NCI-H1694 treated with DMSO at 0.1 percent for 48 hours (cell line): ENCODE results near the gene PAK5.
A peak's percentile ranks its signal among the peaks of the same experiment; 100 is the strongest.

Experiments used
- DNase-seq: peaks from one replicate; lab custom pipeline; 2025; lab: John Stamatoyannopoulos, UW

PAK5 gene

DNA sequence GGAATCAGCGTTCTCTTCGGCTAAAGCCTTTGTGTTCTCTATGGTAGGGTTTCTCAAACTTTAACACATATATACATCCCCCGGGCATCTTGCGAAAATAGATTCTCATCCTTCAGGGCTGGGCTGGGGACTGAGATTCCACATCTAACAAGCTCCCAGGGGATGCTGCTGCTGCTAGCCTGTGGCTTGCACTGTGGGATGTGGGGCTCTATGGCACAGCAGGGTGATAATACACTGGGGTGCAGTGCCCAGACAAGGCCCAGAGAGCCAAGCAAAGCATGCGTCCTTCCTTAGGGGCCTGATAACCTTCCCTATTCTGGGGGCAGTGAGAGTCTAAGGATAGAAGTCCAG lies 222.4 kb downstream of the PAK5 start:
- DNase-seq = no peak

DNA sequence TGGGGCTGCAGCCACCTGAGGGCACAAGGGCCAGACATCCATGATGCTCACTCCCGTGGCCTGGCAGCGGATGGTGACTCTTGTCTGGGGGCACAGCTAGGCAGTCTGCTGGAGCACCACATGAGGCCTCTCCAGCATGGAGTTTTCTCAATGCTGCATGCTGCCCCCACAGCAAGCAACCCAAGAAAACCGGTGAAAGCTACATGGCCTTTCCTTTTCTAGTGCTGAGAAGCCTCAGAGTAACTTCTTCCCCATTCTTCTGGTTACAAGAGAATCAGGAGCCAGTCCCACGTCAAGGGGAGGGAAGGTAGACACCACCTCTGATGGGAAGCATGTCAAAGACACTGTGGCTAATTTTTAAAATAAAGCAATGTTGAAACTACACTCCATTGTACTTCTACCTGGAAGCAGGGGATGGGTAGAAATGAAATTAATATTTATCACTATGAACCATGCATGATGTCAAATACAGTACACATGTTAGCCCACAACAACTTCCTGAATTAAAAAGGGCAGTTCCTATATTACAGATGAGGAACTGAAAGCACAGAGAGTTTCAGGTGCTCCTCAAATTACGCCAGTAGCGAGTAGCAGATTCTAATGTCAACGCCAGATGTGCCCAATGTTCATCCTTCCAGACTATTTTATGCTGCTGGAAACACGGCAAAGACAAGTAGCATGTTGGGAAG lies 223.0 kb downstream of the PAK5 start:
- DNase-seq = no peak

DNA sequence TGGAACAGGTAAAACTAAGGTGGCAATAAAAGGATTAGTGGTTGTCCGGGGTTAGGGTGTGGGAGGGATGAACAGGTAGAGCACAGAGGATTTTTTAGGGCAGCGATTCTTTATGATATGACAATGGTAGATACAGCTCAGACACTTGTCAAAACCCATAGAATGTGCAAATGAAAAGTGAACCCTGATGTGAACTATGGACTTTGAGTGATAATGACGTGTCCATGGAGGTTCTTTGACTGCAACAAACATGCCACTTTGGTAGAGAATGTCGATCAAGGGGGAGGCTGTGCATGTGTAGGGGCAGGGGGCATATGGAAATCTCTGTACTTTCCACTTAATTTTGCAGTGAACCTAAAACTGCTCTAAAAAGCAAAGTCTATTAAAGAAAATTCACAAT lies 223.8 kb downstream of the PAK5 start:
- no peak for DNase-seq

DNA sequence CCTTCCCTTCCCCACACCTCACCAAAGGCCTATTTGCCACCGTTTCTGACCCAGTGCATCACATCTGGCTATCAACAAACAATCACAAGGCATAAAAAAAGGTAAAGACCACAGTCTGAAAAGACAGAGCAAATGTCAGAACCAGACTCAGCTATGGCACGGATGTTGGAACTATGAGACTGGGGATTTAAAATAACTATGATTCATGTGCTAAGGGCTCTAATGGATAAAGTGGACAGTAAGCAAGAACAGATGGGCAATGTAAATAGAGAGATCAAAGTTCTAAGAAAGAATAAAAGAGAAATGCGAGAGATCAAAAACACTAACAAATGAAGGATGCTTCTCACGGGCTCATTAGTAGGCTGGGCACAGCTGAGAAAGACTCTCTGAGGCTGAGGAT lies 225.0 kb downstream of the PAK5 start:
- DNase-seq = no peak

DNA sequence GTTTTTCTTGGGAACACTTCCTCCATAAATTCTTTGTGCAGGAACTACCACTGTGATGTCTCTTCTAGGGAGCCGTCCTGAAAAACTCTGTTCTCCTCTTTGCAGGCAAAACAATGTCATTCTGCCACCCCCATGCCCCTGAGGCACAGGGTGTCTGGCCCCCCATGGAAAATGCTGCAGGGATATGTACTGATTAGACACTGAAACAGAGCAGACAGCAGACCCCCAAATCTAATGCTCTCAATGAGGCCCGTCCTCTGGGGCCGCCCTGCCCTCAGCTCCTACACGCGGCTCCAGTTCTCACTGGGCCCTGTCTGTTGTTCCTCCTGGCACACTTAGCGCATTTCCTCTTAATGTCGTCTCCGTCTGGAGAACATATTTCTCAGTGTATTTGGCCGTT lies 227.0 kb downstream of the PAK5 start:
- DNase-seq = no peak

DNA sequence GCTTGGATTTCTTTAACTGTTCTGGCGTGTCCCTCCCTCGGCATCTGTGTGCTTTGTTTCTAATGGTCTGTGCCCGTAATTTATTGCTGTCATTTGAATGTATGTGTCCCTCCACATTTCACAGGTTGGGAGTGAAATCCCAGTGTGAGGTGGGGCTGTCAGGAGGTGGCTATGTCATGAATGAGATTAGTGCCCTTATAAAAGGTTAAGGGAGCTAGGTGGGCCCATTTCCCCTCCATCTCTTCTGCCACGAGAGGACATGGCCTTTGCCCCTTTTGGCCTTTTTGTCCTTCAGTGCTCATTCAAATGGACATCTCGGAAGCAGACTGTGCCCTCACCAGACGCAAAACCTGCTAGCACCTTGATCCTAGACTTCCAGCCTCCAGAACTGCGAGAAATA lies 228.2 kb downstream of the PAK5 start:
- no peak for DNase-seq

DNA sequence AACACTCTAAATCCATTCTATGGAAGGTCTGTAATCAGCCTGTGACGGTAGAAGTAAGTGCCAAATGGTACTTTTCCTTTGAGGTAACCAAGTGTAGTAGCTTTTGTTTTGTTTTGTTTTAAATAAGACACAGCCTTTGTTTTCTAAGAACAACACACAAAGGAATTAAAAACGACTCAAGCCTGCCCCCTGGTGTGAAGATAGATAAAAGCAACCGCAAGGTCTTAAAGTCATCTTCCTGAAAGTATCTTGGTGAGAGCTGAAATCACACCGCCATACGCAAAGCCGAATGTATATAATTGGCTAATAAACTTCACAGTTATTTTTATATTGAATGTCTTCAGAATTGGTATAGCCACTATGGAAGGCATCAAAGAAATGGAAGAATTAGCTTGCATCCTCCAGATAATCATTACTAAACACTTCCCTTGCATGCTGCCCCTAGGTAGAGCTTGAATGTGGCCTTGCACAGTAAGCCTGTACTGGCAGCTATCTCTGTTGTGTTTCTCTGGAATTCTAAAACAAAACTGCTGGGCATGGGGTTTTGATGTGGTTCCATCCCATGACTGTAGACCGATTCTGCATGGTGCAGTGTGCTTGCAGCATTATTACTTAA lies 228.9 kb downstream of the PAK5 start:
- DNase-seq = peak; percentile 44

DNA sequence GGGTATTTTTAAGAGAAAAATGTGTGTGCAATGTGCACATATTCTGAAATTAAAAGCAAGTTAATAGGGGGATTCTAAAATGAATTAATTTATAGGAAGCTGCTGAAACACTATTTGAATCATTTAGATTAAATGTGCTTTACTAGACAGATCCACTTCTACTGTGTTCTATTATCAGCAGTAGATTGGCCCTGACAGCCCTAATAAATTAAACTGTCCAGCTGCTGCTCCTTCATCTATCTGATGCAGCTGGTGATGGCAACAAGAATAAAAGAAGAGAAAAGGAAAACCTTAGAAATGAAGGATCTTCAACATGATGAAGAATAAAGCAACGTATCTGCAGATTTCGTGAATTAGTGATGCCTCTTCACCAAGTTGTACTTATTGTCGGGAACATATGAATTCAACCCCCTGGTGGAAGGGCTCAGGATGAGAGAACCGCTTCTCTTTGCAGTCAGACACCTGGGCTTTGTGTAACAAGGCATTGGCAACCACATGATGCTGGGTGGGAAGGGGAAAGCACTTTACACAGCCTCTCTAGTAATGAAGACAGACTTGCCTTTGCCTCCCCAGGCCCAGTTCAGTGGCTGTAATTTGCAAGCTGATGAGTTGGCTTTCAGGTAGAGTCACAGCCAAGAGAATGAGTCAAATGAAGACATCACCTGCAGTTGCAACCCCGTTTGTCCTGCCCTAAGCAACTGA lies 230.1 kb downstream of the PAK5 start:
- no peak for DNase-seq

DNA sequence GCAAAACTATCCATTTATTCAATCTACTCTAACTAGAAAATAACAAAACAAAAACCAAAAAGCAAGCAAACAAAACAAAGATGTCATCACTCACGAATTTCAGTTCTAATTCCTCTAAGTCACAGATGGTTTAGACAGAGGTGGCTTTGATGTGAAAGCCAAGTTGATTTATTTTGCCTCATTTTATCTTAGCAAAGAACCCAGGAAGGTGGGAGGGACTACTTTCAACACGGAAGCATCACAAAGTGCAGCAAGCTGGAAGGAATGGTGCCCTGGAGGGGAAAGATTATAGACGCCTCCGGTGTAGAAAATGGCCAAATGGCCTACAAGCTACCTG lies 236.1 kb downstream of the PAK5 start:
- peak; percentile 21 for DNase-seq

DNA sequence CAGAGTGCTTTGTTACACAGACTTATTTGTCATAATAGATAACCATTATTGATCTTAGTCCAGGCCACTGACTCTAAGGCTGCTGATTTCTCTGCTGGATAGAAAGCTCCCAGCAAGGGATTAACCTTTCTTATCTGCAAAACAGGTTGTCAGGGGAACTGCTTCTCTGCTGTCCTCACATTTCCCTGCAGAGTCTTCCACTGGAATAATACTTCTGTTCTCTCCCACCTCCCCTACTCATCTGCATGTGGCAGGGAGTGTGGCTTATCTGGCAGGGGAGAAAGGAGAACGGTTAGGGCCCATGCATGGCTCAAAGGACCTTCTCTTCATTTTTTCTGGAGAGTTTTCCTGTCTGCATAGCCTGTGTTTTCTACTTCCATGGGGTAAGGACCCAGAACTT lies 238.3 kb downstream of the PAK5 start:
- no peak for DNase-seq

DNA sequence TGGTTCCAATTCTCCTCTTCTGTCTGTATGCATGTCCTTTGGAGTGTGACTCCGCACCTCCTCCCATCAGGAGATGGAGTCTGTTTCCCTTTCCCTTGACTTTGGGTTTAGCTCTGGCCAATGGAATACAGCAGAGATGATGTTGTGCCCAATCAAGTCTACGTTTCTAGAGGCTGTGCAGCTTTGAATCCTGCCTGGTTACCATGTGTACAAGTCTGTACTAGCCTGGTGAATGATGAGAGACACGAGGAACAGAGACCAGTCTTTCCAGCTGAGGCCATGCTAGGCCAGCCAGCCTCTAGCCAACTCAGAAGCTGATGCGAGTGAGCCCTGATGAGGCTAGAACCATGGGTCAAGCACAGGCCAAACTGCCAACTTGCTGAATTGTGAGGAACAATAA lies 241.3 kb downstream of the PAK5 start:
- DNase-seq = no peak

DNA sequence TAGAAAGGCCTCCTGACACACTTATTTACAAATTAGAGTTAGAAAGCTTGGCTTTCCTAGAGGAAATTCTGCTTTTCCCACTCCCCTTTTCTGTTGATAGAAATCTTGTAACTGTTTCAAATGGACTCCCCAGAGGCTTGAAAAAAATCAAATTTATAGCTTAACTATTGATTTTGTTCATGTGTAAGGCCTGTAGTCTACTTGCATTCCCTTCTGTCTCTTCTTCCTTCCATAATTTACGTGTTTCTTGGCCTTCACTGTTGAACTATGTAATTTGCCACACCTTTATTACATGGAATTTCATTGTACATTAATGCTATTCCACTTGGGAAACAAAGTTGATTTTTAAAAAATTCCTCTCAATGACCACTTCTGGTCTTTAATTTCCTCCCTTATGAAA lies 243.1 kb downstream of the PAK5 start:
- no peak for DNase-seq

DNA sequence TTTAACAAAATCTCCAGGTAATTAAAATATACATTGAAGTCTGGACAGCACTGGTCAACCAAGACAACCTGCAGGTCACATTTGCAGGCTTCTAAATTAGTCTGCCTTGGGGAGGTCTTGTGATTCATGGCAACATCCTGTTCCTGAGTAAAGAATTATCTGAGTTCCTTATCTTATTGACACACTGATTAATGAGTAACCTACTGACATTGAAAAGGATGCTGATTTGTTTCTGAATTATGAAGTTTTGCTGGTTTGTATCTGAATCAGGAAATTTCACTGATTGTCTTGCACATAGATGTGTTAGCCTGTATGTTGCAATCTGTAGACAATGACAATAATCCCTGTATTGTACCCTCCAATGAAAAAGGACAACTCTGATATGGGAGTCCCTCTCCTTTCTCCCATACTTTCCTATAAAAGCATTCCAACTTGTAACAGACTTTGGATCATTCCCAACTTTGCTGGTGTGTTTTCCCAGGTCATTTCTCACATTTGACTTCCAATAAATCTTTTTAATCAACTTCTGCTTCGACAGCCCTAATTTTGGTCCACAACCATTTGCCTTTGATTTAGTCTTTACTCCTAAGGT lies 244.5 kb downstream of the PAK5 start:
- DNase-seq = no peak

DNA sequence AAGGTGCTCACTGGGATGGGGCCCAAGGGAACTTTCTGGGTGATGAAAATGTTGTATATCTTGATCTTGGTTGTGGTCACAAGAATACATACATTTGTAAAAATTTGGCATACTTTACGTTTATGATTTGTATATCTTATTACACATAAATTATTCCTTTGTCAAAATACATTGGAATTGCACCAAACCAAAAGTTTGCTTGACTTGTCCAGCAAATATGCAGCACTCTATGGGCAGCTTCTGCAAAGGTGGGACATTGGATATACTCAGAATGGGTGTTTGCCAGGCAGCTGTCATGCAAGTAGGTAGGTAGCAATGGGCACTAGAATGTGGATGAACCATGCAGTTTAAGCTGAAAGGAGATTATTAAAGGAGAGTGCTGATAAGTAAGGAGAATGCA lies 246.5 kb downstream of the PAK5 start:
- DNase-seq = no peak

DNA sequence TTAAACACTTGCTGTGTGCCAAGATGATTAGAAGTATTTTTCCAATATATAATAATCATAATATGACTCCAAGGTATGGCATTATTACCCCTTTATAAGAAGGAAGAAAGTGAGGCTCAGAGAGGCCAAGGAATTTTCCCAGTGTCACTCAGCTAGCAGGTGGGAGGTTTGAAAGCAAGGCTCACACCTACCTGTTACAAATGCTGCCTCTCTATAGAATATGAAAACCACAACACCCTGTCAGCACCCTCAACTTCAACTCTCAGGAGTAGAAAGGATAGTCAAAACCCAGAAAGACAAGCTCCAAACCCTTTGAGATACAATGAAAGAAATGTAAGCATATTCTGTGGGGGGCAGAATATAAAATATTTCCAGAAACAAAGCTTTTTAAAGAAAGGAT lies 247.8 kb downstream of the PAK5 start:
- no peak for DNase-seq

DNA sequence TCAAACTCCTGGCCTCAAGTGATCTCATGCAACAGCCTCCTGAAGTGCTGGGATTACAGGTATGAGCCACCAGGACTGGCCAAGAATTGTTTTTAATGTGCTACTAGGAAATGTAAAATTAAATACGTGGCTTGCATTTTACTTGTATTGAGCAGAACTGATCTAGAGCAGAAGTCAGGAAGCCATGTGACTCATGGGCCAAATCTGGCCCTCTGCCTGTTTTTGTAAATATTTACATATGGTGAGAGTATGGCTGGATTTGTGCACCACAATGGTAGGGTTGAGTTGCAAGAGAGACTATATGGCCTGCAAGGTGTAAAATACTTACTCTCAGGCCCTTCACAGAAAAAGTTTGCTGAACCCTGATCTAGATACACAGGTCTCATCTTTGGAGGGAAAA lies 248.7 kb downstream of the PAK5 start:
- no peak for DNase-seq

DNA sequence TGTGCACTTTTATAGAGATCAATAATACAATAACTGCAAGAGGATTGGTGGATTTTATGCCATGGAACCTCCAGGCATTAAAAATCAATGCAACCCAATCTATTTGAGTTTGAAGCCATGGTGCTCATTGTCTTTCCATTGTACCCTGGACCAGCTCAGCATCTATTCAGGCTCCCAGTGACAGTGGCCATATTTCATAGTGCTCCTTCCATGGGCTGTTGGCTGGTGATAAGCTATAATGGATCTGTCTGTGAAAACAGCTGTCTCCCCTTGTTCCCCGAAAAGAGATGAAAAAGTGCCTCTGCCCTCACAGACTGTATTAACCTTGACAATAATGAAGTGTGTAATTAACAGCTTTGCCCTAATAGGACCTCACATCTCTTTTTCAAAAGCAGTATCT lies 250.2 kb downstream of the PAK5 start:
- DNase-seq = no peak

DNA sequence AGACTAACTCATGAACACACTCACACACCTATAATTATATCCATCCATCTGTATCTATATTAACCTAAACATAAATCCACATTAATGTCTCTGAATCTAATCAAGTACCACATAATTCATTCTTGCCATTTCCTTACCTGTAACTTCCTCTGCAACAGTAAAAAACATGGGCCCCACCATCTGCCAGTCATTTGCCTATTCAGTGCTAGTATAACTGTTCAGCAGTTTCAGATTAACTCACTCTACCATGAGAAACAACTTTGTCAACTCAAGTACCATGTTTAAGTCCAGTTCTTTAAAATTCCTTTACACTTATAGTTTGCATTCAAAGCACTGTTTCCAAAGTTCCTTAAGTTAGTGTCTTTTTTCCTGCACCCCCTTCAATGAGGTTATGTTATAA lies 255.7 kb downstream of the PAK5 start:
- no peak for DNase-seq

DNA sequence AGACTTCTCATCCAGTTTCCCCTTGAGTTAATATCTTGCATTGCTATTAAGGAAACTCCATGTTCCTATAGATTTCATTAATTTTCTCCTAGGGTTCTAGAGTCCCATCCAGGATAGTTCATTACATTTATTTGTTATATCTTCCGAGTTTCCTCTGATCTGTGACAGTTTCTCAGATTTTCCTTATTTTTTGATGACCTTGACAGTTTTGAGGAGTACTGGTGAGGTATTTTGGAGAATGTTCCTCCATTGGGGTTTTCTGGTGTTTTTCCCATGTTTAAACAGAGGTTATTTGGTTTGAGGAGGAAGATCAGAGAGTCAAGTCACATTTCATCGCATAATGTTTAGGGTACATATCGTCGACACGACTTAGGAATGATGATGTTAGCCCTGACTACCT lies 256.7 kb downstream of the PAK5 start:
- no peak for DNase-seq

DNA sequence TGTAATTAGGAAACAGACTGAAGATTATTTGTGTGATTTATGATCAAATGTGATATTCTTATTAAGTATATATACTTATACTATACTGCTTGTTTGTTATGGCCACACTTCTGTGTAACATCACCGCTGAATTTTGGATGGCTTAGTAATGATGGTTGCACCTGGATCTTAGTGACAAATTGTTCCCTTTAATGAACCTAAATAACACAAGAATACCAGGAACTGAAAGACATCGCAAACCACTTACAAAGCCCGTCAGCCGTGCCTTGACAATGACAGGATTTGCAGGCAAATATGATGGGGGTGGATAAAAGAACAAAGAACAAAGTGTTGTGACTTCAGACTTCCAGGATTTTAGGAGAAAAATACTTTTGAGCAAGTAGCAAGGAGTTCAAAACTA lies 257.4 kb downstream of the PAK5 start:
- no peak for DNase-seq

DNA sequence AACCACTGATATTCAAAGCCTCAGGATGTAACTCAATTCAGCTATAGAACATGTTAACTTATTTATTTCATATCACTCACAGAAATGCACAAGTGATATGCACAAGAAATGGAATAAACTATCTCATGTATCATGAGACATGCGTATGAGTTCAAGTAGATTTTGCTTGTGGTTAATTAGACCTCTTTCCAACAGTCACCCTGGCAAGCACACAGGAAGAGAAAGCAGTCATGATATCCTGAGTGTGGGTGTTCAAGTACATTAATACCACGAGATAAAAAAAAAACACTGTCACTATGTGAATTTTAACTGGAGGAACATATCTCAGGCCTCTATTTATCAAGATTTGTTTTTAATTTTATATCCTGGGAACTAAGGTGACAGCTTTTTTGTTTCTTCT lies 260.3 kb downstream of the PAK5 start:
- no peak for DNase-seq

DNA sequence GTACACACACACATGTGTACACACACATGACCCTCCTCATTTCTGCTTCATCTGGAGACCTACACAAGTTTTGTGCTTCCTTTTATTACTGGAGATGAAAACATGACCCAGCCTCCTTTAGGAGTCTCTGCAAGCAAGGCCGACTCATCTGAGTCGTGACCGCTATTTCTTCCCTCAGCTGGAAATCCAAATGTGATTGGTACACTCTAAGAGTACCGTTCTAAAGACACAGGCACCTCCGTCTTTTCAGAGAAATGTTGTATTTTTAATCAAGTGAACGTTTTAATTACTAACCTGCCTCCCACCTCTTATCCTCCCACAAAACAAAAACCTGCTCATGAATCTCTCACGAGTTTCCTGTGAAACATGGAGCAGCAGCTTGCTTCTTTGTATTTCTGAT lies 261.5 kb downstream of the PAK5 start:
- DNase-seq = no peak

DNA sequence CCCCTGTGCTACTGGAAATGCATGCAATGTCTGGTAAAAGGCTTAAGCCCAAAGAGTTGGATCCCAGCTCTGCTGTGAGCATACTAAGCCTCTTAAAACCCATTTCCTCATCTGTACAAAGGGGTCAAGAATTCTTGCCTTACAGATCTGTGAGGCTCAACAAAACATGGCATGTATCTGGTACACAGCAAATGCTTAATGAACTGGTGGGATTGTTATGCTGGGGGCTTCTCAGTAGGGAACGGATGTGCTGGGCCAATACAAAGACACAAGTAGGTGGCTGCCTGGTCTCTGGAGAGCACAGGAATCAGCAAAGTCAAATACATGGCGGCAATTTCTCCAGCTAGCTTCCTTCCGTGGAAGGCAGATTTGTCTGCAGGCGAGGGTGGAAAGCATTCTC lies 262.2 kb downstream of the PAK5 start:
- no peak for DNase-seq

DNA sequence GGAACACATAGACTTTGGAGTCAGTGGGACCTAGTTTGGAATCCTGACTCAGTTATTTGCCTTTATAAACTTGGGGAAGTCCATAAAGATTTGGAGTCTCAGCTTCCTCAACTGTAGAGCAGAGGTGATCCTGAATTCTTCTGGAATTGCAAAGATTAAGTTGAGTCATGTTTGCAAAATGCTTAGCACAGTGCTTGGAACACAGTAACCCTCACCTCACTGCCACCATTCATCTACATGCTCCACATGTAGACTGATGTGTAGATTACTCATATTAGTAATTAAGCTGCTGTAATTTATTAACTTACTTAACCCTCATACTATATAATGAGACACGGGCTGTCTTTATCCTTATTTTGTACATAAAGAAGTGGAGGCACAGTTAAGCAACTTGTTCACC lies 263.0 kb downstream of the PAK5 start:
- no peak for DNase-seq
